Measurements from ENCODE around the gene CLEC12A.
A peak's percentile ranks its signal among the peaks of the same experiment; 100 is the strongest.
"Not testable (repeated sequence)": the region's sequence is repeated elsewhere in the genome, so short reads cannot be mapped to it uniquely, and the experiment has no call there.

CLEC12A gene

DNA sequence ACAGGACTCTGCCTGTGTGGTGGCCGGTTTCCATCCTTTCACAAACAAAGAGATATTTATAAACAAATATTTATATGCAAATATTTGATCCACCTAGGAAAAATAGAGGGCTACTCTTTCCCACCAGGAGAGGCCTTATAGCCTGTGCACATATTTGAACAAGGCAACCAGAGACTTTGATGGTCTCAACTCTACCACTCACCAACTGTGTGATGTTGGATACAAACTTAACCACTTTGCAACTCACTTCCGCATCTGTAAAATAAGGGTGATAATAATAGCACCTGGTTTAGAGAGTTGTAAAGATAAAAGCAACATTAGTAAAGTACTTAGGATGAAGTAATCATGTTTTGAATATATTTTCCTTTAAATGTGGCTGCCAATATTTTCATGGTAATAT is 1.5 kb upstream of the CLEC12A start:
- DNase-seq (ENCODE audit: low spot score), result no peak

DNA sequence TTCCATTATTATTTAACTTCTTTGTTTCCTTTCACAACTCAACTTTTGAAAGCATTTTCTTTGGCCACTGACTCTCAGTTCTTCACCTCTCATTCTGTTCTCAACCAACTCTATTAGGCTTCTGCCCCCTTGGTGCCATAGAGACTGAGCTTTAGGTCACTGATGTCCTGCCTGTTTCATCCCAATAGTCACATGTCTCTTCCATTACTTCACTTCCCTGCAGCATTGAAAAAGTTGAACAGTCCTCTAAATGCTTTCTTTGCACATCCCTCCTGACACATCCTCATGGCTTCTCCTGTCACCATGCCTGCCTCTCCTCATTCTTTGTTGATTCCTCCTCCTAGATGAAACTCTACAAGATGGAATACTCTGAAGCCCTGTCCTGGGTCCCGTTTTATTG is 2.7 kb downstream of the CLEC12A start:
- DNase-seq (ENCODE audit: low spot score), result no peak

DNA sequence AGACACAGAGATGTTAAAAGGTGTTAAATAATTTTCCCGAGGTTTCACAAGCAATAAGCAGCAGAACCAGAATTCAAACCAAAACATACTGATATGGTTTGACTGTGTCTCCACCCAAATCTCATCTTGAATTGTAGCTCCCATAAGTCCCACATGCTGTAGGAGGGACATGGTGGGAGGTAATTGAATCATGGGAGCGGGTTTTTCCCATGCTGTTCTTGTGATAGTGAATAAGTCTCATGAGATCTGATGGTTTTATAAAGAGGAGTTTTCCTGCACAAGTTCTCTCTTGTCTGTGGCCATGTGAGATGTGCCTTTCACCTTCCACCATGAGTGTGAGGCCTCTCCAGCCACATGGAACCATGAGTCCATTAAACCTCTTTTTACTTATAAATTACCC is 3.5 kb downstream of the CLEC12A start:
- not testable (repeated sequence) for DNase-seq (ENCODE audit: low spot score)

DNA sequence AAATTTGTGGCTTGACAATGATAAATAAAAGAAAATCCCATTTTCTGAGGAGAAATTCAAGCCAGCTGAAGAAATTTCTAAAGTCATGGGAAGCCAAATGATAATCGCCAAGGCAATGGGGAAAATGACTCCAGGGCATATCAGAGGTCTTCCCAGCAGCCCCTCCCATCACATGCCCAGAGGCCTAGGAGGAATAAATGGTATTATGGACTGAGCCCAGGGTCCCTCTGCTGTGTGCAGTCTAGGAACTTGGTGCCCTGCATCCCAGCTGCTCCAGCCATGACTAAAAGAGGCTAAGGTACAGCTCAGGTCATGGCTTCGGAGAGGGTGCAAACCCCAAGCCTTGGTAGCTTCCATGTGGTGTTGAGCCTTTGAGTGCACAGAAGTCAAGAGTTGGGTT is 4.4 kb downstream of the CLEC12A start:
- DNase-seq (ENCODE audit: low spot score), result no peak

DNA sequence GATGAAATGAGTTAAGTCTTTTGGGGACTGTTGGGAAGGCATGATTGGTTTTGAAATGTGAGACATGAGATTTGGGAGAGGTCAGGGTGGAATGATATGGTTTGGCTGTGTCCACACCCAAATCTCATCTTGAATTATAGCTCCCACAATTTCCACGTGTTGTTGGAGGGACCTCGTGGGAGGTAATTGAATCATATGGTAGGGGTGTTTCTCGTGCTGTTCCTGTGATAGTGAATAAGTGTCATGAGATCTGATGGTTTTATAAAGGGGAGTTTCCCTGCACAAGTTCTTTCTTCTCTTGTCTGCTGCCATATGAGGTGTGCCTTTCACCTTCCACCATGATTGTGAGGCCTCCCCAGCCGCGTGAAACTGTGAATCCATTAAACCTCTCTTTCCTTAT is 5.4 kb downstream of the CLEC12A start:
- not testable (repeated sequence) for DNase-seq (ENCODE audit: low spot score)

DNA sequence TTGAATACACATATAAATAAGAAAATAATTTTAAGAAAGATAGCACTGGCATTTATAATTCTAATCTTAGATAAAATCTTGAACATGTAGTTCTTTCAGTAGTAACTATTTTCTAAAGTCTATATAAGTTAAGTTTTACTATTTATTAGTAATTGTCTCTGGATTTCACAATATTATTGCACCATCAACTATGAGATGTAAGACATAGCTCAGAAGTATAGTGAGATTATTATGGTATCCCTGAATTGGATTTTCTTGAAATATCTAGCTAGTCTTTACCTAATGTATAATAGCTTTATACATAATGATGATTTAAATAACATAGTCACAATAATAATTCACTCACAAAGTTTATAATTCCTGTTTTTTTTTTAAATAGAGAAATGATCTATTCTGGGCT is 6.7 kb downstream of the CLEC12A start:
- DNase-seq (ENCODE audit: low spot score), result no peak

DNA sequence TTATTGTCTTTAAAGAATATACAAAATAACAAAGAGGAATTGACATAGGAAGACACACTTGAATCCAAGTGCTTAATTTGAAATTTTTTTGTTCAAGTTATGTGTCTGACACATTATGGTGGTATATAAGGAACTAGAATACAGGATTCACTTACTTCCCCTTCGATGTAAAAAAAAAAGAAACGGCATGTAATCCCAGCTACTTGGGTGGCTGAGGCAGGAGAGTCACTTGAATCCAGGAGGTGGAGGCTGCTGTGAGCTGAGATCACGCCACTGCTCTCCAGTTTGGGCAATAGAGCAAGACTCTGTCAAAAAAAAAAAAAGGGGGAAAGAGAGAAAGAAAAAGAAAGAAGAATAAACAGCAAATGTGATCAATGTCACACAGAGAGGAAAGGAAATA is 8.9 kb downstream of the CLEC12A start:
- no peak for DNase-seq (ENCODE audit: low spot score)

DNA sequence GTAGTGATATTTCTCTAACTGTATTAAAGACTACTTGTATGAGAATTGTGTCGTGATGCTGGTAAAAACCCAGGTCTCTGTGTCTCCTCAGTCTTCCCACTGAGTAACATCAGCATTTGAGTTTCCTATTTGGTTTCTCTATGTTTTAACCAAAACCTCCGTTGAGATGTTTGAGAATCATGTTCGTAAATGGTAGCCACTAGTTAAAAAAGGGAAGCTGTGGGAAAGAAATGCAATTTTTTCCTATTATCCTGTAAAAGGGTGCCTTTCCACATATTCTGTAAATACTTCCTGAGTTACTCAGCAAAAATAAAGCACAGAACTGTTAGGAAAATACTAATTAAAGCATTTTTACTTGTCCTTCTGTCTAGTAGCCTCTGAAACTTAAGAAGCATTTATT is 20.7 kb downstream of the CLEC12A start:
- DNase-seq (ENCODE audit: low spot score), result no peak

DNA sequence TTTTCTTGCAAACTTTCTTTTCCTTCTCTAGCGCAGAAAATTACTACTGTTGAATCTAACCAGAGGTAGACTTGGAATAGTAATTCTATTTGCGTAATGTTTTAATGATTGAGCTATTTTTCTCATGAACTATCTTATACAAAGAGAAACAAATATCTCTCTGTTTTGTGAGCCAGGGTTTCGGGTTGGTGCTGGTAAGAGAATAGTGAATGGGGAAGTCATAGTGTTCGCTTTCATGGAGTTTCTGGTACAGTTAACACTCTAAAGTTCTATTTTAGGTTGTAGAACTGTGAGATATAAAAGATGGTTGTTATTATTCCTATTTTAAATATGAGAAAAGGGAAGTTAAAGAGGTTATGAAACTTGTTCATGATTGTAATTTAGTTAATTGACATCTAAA is 21.1 kb downstream of the CLEC12A start:
- DNase-seq (ENCODE audit: low spot score), result peak; percentile 77

DNA sequence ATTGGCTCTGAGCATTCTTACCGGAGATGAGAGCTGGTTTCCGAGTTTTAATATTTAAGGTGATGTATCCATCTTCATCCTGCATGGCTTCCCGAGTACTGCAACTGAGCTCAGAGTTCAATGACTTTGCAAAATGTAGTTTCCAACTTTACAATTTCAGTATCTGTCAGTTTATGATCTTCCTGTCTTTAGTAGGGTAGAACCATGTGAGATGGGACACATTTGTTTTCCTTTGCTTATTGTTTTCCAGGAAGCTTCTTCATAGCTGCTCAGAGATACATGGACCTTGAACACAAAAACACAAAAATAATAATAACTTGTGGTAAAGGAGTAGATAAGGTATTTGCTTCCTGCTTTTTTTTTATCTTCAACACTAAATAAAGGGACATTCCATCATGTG is 27.8 kb downstream of the CLEC12A start, which contains the start of gene CLEC1B:
TSS of gene CLEC1B (minus strand) at position 106 of the 400 bp plus-strand sequence. CDS start at position 85, 21 bp downstream.
- DNase-seq (ENCODE audit: low spot score), result no peak

DNA sequence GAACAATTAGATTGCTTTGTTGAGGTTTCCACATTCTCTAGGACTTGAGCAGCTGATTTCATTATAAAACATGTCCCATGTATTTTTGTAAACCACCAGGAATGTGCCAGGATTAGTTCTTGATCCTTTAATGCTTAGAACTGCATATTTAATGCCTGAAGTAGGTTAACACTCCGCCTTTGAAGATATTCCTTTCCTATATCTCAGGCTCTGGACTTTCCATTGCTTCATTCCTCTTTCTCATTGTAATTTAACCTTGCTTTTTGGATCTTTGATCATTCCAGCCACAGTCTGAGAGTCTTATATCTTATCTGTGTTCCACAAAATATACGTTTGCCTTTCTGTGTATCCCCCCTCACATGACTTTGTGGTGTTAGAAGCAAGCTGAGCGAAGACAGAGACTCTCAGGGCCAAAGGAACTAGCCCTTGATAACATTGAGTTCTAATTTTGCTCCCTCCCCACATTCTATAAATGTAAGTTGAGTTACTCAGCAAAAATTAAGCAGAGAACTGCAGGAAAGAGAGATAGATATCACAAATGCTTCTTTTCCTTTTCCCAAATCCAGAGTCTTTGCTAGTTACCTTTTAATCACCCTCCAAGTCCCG is 30.1 kb downstream of the CLEC12A start:
- no peak for DNase-seq (ENCODE audit: low spot score)

DNA sequence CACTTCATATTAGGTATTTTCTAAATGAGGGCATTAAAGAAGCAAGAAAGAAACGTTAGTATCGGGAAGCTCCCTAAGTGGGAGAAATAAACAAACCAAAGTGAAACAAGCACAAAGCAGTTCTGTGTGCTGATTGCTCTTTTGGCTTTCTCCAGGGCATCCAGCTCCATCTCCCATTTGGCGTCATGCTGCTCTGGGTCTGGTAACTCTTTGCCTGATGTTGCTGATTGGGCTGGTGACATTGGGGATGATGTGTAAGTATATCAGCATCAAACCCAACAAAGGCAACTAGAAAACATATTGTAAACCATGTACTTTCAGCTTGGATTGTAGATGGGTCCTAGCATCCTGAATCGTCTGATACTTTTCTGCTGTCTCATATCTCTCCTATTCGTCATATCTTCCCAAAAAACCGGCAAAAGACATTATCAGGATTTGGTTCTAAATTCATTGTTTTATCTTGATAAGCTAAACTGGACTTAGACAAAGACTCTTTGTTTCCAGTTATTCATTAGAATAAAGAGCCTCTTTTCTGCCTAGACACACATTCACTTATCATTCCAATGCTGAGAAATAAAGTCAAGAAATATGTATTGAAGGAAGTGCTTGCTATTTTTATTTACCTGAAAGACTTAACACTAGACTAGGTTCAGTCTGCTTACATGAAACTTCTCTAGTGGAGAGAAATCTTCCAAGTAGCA is 41.6 kb downstream of the CLEC12A start:
- peak; percentile 78 for DNase-seq (ENCODE audit: low spot score)

DNA sequence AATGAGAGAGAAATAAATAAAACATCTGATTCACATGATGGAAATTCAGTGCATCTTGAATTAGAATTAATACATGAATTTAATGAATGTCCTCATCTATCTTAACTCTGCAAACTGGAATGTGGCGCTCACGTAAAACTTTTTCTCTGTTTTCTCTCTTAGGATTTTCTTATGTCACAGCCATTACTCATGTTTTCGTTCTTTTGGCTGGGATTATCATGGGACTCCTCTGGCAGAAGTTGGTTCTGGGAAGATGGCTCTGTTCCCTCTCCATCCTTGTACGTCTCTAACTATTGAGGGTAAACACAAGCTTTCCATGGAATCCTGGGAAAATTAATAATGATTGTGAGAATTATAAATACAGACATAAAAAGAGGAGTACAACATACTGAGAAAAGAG is 44.2 kb downstream of the CLEC12A start:
- no peak for DNase-seq (ENCODE audit: low spot score)

DNA sequence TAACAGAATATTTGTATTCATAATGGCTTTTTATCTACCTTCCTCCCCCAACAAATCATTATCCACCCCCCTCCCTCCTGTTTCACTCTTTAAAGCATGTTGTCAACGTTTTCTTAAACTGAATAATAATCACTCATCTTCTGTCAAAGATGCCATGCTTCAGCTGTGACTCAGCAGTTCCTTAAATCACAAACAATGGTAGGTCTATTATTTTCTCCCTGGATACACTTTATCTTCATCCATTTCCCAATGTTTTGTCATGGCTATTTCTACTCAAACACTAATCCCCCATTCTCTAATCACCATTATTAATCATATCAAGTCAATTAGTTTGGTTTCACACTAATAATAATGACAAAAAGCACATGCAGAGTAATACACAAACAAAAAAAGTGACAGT is 45.7 kb downstream of the CLEC12A start:
- no peak for DNase-seq (ENCODE audit: low spot score)

DNA sequence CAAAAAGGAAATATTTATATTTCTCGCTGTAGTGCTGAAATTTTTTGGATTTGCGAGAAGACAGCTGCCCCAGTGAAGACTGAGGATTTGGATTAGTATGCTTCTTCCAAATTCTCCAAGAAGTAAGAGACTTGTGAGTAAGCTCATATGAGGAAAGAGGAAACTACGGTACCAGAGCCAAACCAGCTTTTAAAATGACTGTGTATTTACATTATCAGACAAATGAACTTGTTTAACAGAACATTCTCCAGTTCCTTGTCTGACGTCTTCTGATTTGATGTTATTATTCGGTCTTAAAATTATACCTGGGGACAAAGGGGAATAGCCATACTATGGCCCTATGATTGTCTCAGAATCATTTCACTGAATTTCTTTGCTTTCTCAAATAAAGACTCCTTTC is 47.2 kb downstream of the CLEC12A start:
- no peak for DNase-seq (ENCODE audit: low spot score)

DNA sequence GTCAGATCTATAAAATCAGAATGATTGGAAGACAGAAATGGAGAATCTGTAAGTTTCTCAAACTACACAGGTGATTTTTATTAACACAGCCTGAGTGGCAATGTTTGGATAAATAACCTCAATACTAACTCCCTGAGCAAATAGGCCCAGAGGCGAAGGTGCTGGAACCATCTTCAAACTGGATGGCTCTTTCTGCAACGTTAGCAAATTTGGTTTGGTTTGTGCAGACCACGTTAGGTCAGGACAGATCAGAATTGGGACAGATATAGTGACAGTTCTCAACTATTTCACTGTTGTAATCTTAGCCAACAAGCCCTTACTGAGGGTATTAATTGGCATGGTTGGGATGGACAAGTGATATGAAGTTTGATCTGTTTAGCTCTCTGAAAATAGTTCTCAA is 50.1 kb downstream of the CLEC12A start:
- no peak for DNase-seq (ENCODE audit: low spot score)

DNA sequence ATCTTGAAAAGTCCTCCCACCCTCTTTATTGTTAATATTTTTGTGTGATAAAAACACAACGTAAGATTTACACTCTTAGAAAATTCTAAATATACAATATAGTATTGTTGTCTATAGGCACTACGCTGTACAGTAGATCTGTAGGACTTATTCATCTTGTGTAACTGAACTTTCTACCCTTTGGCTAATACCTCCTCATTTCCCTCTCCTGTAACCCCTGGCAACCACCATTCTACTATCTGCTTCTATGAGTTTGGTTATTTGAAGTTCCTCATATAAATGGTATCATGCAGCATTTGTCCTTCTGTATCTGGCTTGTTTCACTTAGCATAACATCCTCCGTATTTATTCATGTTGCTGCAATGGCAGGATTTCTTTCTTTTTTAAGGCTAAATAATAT is 54.0 kb downstream of the CLEC12A start:
- DNase-seq (ENCODE audit: low spot score), result no peak

DNA sequence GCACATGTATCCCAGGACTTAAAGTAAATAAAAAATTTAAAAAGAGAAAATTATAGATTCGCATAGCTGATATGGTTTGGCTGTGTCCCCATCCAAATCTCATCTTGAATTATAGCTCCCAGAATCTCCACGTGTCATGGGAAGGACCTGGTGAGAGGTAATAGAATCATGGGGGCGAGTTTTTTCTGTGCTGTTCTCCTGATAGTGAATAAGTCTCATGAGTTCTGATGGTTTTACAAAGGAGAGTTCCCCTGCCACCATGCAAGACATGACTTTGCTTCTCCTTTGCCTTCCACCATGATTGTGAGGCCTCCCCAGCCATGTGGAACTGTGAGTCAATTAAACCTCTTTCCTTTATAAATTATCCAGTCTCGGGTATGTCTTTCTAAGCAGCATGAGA is 55.5 kb downstream of the CLEC12A start:
- not testable (repeated sequence) for DNase-seq (ENCODE audit: low spot score)

DNA sequence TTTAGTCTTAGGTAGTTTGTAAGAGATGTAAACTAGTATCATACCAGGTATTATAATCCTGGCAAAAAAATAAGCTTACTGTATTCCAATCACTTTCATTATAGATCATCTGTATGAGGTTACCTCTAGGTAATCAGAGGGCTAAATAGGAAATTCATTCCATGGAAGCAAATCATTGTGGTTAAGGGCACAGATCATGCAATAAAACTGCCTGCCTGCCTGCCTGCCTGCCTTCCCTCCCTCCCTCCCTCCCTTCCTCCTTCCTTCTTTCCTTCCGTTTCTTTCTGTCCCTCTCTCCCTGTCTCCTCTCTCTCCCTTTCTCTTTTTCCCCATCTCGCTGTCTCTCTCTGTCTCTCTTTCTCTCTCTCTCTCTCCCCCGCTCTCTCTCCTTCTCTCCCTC is 56.1 kb downstream of the CLEC12A start:
- DNase-seq (ENCODE audit: low spot score), result no peak

DNA sequence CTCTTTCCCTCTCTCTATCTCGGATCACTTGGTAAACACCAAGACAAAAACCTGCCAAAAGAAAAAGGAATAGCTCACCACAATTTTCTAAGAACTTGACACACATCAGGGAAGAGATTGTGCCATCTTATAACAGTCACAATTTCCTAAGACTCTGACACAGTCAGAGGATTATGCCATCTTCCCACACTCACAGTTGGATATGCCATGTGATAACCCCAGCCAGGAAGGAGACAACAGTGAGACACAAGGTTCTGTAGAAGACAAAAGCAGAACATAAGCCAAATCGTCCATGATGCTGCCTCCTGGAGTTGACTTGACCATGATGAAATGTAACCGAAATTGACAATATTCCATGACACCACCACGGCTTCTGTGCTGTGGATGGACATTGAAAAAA is 56.5 kb downstream of the CLEC12A start:
- DNase-seq (ENCODE audit: low spot score), result no peak

DNA sequence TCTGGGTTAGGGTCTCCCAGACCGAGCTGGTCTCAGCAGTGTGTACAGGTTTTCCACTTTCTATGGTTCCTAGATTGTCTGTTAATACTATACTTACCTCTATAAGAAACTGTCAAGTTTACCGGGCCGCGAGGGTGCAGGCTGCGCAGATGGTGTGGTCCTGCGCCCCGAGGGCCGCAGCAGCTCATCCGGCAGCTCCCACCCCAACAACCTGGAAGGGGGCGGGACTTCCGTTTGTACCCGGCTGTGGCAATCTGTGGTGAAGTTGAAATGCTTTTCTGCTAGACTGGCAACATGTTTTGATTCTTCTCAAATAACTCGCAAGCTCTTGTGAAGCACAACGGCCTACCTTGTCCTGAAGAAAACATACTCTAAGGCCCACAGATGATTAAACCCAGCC is 59.2 kb downstream of the CLEC12A start, which contains the start of gene CLEC9A:
TSS of gene CLEC9A (plus strand) at position 237 of the 400 bp plus-strand sequence. CDS start 22,006 bp downstream, outside the sequence.
- no peak for DNase-seq (ENCODE audit: low spot score)

DNA sequence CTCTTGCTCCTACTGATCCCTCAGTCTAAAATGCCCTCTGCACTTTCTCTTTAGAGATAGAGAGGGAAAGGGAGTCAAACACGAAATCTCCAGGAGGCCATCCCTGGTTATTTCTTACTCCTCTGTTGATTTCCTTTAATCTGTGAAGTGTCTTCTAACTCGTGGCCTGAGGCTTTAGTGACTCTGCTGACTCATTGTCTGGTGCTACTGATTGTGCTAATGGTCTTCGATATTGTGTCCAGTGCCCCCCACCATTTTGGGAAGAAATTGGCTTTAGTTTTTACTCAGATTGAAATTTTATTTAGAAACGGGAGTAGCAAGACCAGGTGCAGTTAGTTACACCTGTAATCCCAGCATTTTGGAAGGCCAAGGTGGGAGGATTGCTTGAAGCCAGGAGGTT is 60.1 kb downstream of the CLEC12A start:
- DNase-seq (ENCODE audit: low spot score), result no peak

DNA sequence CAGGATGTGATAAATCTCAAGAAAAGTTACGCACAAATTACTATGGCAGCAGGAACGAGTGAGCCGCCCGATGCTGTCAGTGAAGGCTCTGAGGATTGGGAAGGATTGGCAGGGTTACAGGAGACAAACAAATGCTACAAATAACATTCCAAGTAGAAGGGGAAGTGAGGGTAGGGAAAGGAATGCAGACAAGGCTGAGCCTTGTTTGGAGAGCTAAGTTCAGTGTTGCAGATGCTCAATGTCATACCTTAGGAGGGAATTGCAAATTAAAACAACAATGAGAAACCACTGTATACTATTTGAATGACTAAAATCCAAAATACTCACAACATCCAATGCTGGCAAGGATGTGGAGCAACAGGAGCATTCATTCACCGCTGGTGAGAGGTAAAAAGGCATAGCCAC is 60.6 kb downstream of the CLEC12A start:
- no peak for DNase-seq (ENCODE audit: low spot score)

Measured in pons (tissue), 1 donor.